HG03103 (cell line): Measurements from ENCODE around the gene TPRX1.

Experiments used
- ATAC-seq: cut with Tn5 transposase; IDR thresholded peaks from one replicate; pipeline ENCODE4 v1.9.1; 2021; ENCODE audit warnings: low read depth; ENCODE audit not compliant: unreplicated experiment

TPRX1 gene

GRCh38 chr19:47752440-47753211, 51.7 kb downstream of the TPRX1 start:
- ATAC-seq = no peak
